Karpas-422 (cell line): ENCODE measurements around the gene SLC38A11. TPM values are rescaled to one million over a fixed set of nuclear protein-coding genes. Genes with fewer than 3 reads are reported as not detected.
"Not testable (repeated sequence)": the region's sequence is repeated elsewhere in the genome, so short reads cannot be mapped to it uniquely, and the experiment has no call there.

Experiments used
- DNase-seq: peaks from one replicate; pipeline ENCODE4 v3.0.0-alpha.2; 2015
- H2AFZ ChIP-seq: fragments of 200-600 bp; sonication (generic); 2 replicates; pipeline ENCODE4 v1.6.1; 2014; ENCODE audit warnings: antibody characterized with exemption, low read length, mixed read lengths
- H3K27ac ChIP-seq: fragments of 200-600 bp; sonication (generic); 2 replicates; pipeline ENCODE4 v1.5.1; 2014; ENCODE audit warnings: mild to moderate bottlenecking, low read length, moderate library complexity
- H3K27me3 ChIP-seq: fragments of 200-600 bp; sonication (generic); 2 replicates; pipeline ENCODE4 v1.6.1; 2014; ENCODE audit warnings: low read length, mixed read lengths
- H3K36me3 ChIP-seq: fragments of 200-600 bp; sonication (generic); 2 replicates; pipeline ENCODE4 v1.6.1; 2014; ENCODE audit warnings: low read length, mixed read lengths; ENCODE audit not compliant: insufficient read depth
- H3K4me1 ChIP-seq: fragments of 200-600 bp; sonication (generic); 2 replicates; pipeline ENCODE4 v1.6.1; 2014; ENCODE audit warnings: mild to moderate bottlenecking, low read length, mixed read lengths
- H3K4me2 ChIP-seq: fragments of 200-600 bp; sonication (generic); 2 replicates; pipeline ENCODE4 v1.6.1; 2014; ENCODE audit warnings: low read length, low read depth, mild to moderate bottlenecking; ENCODE audit not compliant: poor library complexity, severe bottlenecking
- H3K4me3 ChIP-seq: fragments of 200-600 bp; sonication (generic); 2 replicates; pipeline ENCODE4 v1.5.1; 2014; ENCODE audit warnings: mild to moderate bottlenecking, antibody characterized with exemption, low read length, mixed read lengths
- H3K79me2 ChIP-seq: fragments of 200-600 bp; sonication (generic); 2 replicates; pipeline ENCODE4 v1.6.1; 2014; ENCODE audit warnings: mild to moderate bottlenecking, low read length, mixed read lengths
- H3K9ac ChIP-seq: fragments of 200-600 bp; sonication (generic); 2 replicates; pipeline ENCODE4 v1.6.0; 2014; ENCODE audit warnings: low read length
- H3K9me2 ChIP-seq: fragments of 200-600 bp; sonication (generic), shearing (Covaris generic); replicated peaks from 2 replicates; pipeline ENCODE4 v1.6.0; 2014; ENCODE audit warnings: mild to moderate bottlenecking, low read length, moderate library complexity; ENCODE audit not compliant: insufficient read depth
- H3K9me3 ChIP-seq: fragments of 300-700, 200-600 bp; sonication (generic); 2 replicates; pipeline ENCODE4 v1.6.1; 2014; ENCODE audit warnings: low read length, mixed read lengths
- H4K20me1 ChIP-seq: fragments of 200-600 bp; sonication (generic); 2 replicates; pipeline ENCODE4 v1.6.1; 2014; ENCODE audit warnings: mild to moderate bottlenecking, antibody characterized with exemption, low read length, low read depth; ENCODE audit not compliant: insufficient read depth
- total RNA-seq: library from RNA; depleted of rRNA; stranded (reverse); fragments of >200 nt; shearing (Covaris generic); gene quantifications from 2 replicates; pipeline ENCODE4 v1.2.3, GENCODE V29; 2014; ENCODE audit warnings: low replicate concordance

SLC38A11 gene
- total RNA-seq, 1 experiment from 2014 or later = not detected

DNA sequence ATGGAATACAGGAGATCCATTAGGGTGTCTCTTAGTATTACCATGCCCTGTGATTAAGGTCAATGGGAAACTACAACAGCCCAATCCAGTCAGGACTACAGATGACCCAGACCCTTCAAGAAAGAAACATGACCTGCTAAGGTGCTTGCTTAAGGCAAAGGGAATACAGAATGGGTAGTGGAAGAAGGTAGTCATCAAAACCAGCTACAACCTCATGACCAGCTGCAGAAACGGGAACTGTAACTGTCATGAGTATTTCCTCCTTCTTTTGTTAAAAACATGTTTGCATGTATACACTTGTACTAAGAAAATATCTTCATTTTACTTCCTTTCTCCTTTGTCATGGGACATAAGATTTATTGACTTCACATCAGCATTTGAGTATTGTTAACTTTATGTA lies 88.9 kb downstream of the SLC38A11 start:
- H3K79me2 ChIP-seq, DNase-seq, H3K4me2 ChIP-seq, H3K4me3 ChIP-seq, H3K9ac ChIP-seq, H3K27ac ChIP-seq, H3K9me2 ChIP-seq, H3K36me3 ChIP-seq, H2AFZ ChIP-seq, H3K9me3 ChIP-seq, H4K20me1 ChIP-seq, H3K27me3 ChIP-seq, H3K4me1 ChIP-seq: not testable (repeated sequence)

DNA sequence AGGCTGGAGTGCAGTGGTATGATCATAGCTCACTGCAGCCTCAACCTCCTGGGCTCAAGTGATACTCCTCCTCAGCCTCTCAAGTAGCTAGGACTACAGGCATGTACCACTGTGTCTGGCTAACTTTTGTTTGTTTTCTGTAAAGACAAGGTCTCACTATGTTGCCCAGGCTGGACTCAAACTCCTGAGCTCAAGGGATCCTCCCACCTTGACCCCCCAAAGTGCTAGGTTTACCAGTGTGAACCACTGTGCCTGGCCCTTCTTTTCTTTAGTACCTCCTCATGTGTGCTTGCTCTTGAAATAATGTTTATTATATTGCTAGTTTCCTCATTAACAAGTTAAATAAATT lies 94.7 kb downstream of the SLC38A11 start:
- Histone ChIP-seq H2AFZ (no peak overlapping the region), H3K79me2 (no peaks in the 10 kb centered on the region), H3K4me3 (no peak overlapping the region), H3K9me3 (no peaks in the 10 kb centered on the region), H3K4me2 (no peak overlapping the region), H3K27me3 (no peaks in the 10 kb centered on the region), H3K9me2 (no peaks in the 10 kb centered on the region), H3K27ac (no peak overlapping the region), H3K36me3 (no peaks in the 10 kb centered on the region), H4K20me1 (no peaks in the 10 kb centered on the region), H3K9ac (no peak overlapping the region), H3K4me1 (no peaks in the 10 kb centered on the region)
- no peak for DNase-seq

DNA sequence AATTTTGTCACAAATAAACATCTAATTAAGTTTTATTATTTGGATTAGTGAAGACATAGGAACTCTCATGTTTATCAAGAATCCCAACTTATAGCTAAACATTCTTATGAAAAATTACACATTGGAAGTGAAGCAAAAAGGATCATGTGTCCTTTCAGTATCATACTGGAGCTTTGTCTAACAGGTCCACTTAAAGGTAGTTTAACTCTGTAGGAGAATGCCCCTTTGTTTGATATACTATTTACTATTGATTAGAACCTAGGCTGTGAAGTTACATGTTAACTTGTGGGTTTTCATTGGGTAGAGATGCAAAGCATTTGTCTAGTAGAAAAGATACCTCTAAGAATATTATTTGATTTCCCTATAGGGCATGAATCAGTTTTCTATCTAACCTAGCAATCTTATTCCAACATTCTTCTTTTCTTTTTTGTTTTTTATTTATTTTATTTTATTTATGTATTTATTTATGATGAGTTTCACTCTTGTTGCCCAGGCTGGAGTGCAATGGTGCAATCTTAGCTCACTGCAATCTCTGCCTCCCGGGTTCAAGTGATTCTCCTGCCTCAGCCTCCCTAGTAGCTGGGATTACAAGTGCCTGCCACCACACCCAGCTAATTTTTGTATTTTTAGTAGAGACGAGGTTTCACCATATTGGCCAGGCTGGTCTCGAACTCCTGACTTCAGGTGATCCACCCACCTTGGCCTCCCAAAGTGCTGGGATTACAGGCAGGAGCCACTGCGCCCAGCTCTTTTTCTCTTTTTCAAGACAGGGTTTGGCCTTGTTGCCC lies 95.2 kb downstream of the SLC38A11 start:
- H2AFZ ChIP-seq, H3K9ac ChIP-seq, DNase-seq: not testable (repeated sequence)

DNA sequence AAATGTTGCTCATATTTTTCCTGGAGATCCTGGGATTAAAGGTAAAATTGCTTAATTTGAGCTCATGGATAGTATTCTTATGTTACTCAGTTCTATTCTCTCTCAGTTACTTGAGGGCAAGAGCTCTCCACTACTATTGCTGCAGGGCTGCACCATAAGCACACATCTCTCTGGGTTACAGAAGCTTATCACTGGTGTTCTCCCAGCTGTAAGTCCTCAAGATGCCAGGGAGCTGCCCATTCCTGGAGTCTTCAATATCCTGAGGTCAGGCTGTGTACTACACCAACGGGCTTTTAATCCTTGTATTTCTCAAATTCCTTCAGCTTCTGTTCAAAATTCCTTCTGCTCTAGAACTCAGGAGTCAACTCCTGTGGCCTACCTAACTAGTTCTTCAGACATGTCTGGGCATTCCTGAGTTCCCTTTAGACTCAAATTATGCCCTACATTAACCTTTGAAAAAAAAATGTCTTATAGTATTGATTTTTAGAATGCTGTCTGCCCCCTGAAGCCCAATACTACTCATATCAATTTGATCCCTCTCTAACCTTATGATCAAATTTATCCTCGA lies 96.0 kb downstream of the SLC38A11 start:
- H3K9ac ChIP-seq = no peak overlapping the region
- no peaks in the 10 kb centered on the region for H3K27me3 ChIP-seq
- no peaks in the 10 kb centered on the region for H3K9me2 ChIP-seq
- H3K4me1 ChIP-seq = no peaks in the 10 kb centered on the region
- no peaks in the 10 kb centered on the region for H4K20me1 ChIP-seq
- H2AFZ ChIP-seq = no peak overlapping the region
- H3K36me3 ChIP-seq = no peaks in the 10 kb centered on the region
- H3K4me2 ChIP-seq = no peak overlapping the region
- H3K9me3 ChIP-seq = no peaks in the 10 kb centered on the region
- H3K4me3 ChIP-seq = no peak overlapping the region
- no peak overlapping the region for H3K27ac ChIP-seq
- no peaks in the 10 kb centered on the region for H3K79me2 ChIP-seq
- DNase-seq = no peak

More for the DNA sequence above, 95.2 kb downstream of the SLC38A11 start:
- H3K4me1 ChIP-seq, H3K4me2 ChIP-seq, H3K9me2 ChIP-seq, H3K4me3 ChIP-seq, H3K36me3 ChIP-seq, H4K20me1 ChIP-seq, H3K27me3 ChIP-seq, H3K27ac ChIP-seq, H3K9me3 ChIP-seq, H3K79me2 ChIP-seq: not testable (repeated sequence)

DNA sequence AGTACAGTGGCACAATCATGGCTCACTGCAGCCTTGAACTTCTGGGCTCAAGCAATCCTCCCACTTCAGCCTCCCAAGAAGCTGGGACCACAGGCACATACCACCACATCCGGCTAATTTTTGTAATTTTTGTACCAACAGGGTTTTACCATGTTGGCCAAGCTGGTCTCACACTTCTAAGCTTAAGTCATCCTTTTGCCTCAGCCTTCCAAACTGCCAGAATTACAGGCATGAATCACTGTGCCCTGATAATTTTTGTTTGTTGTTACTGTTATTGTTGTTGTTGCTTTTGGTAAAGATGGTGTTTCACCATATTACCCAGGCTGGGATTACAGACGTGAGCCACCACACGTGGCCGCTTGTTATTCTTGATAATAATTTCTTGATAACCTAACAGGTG lies 103.2 kb downstream of the SLC38A11 start:
- Histone ChIP-seq H3K79me2 (no peaks in the 10 kb centered on the region), H3K27me3 (no peaks in the 10 kb centered on the region), H4K20me1 (no peaks in the 10 kb centered on the region), H3K9ac (no peak overlapping the region), H3K36me3 (no peaks in the 10 kb centered on the region), H3K4me2 (no peak overlapping the region), H2AFZ (no peak overlapping the region), H3K9me2 (no peaks in the 10 kb centered on the region), H3K27ac (no peak overlapping the region), H3K4me1 (no peaks in the 10 kb centered on the region), H3K4me3 (no peak overlapping the region), H3K9me3 (no peaks in the 10 kb centered on the region)
- DNase-seq = no peak

DNA sequence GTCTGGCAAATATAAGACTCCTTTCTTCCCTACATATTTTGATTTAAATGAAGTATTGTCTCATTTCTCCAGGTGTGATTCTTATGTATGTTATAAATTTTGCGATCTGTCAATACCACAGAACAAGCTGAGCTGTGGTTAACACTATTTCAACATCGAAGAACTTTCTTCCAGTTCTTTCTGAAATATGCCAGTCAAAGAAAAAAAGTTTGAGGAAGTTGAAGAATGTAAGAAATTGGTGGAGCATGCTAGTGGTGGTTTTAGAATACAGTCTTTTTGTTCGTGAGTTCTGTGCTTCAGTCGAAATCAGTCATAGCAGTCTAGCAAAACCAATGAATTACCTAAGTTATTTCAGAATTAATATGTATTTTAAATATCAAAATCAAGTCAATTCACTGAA lies 105.1 kb downstream of the SLC38A11 start:
- Histone ChIP-seq H3K4me3 (no peak overlapping the region), H2AFZ (no peak overlapping the region), H3K27ac (no peak overlapping the region), H3K4me2 (no peak overlapping the region), H3K27me3 (no peaks in the 10 kb centered on the region), H3K9me2 (no peaks in the 10 kb centered on the region), H4K20me1 (no peaks in the 10 kb centered on the region), H3K79me2 (no peaks in the 10 kb centered on the region), H3K4me1 (no peaks in the 10 kb centered on the region), H3K36me3 (no peaks in the 10 kb centered on the region), H3K9me3 (no peaks in the 10 kb centered on the region), H3K9ac (no peak overlapping the region)
- DNase-seq = no peak

DNA sequence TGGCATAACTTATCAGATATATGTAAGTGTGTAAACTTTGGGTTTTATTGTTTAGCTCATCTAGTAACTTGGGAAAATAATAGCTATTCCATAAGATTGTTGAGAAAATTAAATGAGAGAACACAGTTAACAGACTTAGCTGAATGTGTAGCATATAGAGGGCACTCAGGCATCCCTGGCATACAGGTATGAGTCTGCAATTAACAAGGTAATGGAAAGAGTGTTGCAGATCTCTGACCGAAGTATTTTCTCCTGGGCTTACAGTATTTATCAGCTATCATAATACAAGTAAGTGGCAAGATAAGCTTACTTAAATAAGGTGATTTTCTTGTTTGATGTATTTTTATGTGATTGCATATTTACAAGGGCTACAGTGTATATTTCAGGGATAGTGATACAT lies 105.8 kb downstream of the SLC38A11 start:
- Histone ChIP-seq H3K9ac (no peak overlapping the region), H4K20me1 (no peaks in the 10 kb centered on the region), H3K4me1 (no peaks in the 10 kb centered on the region), H2AFZ (no peak overlapping the region), H3K27ac (no peak overlapping the region), H3K79me2 (no peaks in the 10 kb centered on the region), H3K9me3 (no peaks in the 10 kb centered on the region), H3K27me3 (no peaks in the 10 kb centered on the region), H3K4me2 (no peak overlapping the region), H3K36me3 (no peaks in the 10 kb centered on the region), H3K9me2 (no peaks in the 10 kb centered on the region), H3K4me3 (no peak overlapping the region)
- DNase-seq = no peak

DNA sequence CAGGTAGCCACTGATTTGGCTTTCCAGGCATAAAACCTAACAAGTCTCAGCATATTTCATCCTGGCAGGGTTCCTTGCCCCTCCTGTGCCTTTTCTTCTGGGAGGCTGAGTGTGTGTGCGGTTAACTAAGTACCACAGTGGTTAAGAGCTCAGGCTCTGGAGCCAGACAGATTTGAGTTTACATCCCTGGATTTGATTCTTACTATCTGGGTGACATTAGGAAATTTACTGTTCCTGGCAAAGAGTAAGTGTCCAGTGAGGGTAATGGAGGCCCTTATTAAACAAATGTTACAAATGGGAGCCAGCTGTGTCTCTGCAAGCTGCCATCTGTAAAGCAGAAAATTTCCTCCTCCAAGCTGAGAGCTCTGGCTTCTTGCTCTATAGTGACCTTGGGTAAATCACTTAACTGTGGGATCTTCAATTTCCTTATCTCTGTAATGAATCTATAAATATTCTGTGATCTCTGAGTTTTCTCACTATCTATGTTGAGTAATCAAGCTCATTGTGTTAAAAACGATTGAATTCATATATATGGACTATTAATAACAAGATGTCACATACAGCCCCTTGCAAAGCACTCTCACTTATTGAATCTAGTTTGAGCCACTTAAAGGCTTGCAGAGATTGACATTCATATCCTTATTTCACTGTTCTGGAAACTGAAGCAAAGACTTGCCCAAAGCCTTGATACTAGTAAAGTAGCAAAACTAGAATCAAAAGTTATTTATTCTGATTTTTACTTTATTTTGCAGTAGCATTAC lies 107.2 kb downstream of the SLC38A11 start:
- H3K27me3 ChIP-seq = no peaks in the 10 kb centered on the region
- H3K4me2 ChIP-seq = no peak overlapping the region
- no peaks in the 10 kb centered on the region for H3K4me1 ChIP-seq
- DNase-seq = no peak
- H3K36me3 ChIP-seq = no peaks in the 10 kb centered on the region
- H3K9ac ChIP-seq = no peak overlapping the region
- no peaks in the 10 kb centered on the region for H4K20me1 ChIP-seq
- no peak overlapping the region for H3K27ac ChIP-seq
- H2AFZ ChIP-seq = no peak overlapping the region
- no peaks in the 10 kb centered on the region for H3K79me2 ChIP-seq
- no peaks in the 10 kb centered on the region for H3K9me3 ChIP-seq
- H3K9me2 ChIP-seq = no peaks in the 10 kb centered on the region
- H3K4me3 ChIP-seq = no peak overlapping the region
